GM18526 (cell line): ENCODE measurements around the gene DPEP1.
A peak's percentile ranks its signal among the peaks of the same experiment; 100 is the strongest.

Experiments
- POLR2A ChIP-seq: IDR thresholded peaks from 3 replicates; pipeline ENCODE4 v1.6.1; 2011; ENCODE audit not compliant: insufficient read length; ENCODE audit errors: extremely low read depth

Gene DPEP1

DNA sequence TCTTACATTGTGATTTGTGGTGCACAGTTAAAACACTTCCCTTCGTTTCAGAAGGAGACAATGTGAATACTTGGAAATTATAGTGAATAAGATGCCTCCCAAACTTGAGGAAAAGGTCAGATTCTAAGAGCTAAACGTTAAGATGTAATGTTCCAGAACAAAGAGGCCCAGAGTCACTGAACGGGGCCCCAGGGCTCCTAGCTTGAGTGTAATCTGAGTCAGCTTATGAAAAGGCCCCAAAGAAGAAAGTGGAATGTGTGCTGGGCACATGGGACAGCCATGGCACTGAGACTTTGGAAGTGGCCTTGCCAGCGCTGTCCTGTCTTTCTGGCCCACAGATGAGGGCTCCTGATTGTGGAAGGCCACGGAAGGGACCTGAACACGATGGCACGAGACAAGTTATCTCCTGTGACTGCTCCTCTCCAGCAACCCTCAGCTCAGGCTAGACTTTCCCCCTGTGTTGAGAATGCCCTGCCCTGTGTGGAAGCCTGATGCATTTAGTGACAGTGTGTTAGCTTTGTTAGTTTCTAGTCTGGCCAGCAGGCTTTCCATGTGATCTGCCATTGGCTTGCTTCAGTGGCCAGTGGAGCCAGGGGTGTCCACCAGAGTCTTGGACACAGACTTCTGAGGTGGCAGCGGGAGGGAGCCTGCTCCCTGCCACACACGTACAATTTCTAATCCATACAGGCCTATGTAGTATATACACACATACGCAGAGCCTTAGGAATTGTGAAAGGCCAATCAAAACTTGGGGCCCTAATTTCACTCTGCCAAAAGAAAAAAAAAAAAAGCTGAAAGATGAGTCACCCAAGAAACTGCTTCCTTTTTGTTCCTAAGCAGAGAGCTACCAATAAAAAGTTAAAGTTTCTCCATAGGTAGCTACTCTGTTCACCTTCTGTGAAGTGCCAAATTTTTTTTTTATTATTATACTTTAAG is 57.3 kb downstream of the DPEP1 start:
- no peak for TF ChIP-seq POLR2A

DNA sequence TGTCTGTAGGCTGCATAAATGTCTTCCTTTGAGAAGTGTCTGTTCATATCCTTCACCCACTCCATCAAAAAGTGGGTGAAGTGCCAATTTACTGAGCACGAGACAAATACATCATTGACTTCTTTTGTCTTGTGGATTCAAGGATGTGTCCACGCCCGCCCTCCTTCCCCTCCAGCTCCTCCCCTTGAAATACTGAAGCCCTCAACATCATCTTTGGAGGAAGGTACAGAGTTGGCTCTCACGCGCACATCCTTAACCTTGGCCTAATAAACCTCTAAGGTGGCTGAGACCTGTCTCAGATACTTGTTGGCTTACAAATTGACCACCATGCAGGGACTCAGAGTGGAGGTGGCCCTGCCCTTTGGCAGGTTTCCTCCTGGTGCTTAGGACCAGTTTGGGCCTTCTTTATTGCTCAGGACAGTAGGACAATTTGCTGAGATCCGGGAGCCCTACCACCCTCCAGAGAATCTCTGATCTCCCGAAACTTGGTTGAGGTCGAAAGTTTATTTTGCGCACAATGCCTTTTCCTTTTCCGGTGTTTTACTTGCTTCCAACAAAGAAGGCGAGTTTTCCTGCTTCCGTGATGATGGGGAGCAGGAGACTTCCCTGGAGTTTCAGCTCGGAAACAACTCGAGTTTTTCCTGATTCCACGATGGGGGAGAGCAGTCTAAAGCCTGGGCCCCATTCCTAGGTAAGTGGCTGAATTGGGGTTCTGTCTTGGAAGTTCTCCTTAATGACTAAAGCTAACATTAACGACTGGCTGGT is 58.9 kb downstream of the DPEP1 start:
- TF ChIP-seq POLR2A, result no peak

DNA sequence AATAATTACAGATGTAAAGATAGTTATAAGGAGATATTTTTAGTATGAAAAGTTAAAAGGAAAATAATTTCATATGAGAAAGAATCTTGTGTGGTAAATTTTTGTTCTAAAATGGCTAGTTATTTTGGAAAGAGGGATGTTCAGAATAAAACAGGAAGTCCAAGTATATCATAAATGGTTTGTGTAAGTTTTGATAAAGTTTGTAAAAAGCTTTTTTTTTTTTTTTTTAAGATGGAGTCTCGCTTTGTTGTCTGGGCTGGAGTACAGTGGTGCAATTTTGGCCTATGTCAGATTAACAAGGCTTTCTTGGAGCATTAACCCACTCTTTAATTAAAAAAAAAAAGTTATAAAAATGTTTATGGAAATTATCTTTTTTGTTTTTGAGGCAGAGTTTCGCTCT is 64.8 kb downstream of the DPEP1 start:
- no peak for TF ChIP-seq POLR2A

DNA sequence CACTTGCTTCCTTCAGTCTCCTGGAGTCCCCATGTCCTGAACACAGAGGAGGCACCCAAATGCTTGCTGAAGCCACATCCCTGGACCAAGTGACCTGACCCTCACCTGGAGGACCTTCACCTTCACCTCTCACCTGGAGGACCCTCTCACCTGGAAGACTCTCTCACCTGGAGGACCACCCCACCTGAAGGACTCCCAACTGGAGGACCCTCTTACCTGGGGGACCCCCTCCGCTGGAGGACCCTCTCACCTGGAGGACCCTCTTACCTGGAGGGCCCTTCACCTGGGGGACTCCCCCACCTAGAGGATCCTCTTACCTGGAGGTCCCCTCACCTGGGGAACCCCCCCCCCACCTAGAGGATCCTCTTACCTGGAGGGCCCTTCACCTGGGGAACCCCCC is 72.5 kb downstream of the DPEP1 start:
- TF ChIP-seq POLR2A, result no peak

DNA sequence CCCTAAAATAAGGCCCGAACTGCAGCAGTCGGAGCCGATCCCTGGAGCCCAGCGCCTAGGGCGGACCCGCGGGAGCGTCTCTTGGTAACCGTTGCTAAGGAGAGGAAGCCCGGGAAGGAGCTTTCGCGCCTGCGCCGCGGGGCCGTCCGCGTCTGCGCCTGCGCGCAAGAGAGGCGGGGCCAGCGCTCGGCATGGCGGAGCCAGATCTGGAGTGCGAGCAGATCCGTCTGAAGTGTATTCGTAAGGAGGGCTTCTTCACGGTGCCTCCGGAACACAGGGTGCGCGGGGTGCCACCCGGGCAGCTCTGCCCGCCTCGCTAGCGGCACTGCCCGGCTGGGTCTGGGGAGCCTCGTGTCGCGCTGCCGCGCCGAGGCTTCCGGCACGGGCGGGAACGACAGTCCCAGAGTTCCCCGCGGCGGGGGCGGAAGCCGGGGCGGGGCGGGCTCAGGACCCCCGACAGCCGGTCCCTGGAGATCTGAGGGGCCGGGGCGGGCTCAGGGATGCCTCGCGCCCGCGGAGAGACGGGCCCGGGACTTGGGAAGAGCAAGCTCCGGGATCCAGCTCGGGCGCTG is 73.2 kb downstream of the DPEP1 start, which contains the start of gene CDK10:
CDK10 (plus strand) TSS at position 170 of the 572 bp plus-strand sequence; CDS start at position 192, 22 bp downstream.
- TF ChIP-seq POLR2A, result peak; percentile 95

DNA sequence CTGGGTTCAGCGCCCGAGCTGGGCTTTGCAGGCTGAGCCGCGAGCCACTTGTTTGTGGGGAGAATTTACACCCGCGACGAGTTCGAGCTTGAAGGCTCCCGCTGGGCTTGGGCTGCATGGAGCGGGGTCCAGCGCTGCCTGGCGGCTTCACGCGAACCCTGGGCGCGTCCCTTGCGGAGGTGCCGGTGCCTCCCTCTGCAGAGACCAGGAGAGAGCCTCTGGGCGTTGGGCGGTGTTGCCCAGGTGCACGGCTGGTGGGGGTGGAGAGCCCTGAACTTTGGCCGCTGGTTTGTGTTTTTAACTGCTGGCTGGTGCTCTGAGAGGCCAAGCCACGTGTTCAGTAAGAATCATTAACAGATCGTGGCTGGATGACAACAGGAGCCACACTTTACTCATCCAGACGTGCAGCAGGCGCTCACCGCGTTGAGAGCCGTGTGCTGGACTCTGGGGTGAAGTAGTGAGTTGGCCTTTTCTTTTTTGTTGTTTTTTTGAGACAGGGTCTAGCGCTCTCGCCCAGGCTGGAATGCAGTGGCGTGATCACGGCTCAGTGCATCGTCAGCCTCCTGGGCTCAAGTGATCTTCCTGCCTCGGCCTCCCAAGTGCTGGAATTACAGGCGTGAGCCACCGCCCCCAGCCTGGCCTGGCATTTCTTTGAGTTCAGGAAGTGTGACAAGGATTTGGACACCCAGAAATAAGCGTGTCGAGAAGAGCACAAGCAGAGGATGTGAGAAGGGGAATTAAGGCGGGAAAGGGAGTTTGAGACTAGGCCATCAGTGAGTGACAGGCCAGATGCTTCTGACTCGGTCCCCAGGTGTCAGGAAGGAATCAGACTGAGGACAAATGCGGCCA is 73.9 kb downstream of the DPEP1 start:
- no peak for TF ChIP-seq POLR2A
